Activated T-cell treated with anti-CD3 and anti-CD28 coated beads for 4 hours (primary cell): ENCODE measurements around the gene SH3GLB1.
"Not testable (repeated sequence)": the region's sequence is repeated elsewhere in the genome, so short reads cannot be mapped to it uniquely, and the experiment has no call there.

Experiments used
- DNase-seq: peaks from one replicate; pipeline ENCODE4 v3.0.0-alpha.2; 2020

Gene SH3GLB1

DNA sequence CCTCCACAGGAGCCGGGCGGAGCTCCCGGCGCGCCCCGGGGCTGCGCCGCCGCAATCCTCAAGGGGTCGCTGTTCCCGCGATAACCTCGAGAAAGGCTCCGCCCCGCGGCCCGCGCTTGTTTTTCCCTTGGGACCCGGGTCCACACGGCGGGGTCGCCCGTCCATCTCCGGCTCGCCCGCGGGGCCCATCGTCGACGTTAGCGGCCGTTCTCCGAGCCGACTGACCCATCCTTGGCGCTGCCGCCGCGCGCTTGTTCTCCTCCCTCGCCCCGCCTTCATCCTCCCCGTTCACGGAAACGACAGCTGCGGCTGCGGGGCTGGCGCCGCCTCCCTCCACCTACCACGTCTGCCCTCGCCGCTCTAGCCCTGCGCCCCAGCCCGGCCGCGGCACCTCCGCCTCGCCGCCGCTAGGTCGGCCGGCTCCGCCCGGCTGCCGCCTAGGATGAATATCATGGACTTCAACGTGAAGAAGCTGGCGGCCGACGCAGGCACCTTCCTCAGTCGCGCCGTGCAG, at the start of gene SH3GLB1:
Gene SH3GLB1, plus strand, starts transcription at position 119 of the 514 bp plus-strand sequence. Its CDS starts 324 bp downstream, at position 443.
- peak; percentile 85 for DNase-seq

- not testable (repeated sequence) for DNase-seq
Measured at GRCh38 chr1:86658381-86658780, 46.0 kb upstream of the SH3GLB1 start.

GRCh38 chr1:86666368-86666767, 38.0 kb upstream of the SH3GLB1 start:
- no peak for DNase-seq

DNA sequence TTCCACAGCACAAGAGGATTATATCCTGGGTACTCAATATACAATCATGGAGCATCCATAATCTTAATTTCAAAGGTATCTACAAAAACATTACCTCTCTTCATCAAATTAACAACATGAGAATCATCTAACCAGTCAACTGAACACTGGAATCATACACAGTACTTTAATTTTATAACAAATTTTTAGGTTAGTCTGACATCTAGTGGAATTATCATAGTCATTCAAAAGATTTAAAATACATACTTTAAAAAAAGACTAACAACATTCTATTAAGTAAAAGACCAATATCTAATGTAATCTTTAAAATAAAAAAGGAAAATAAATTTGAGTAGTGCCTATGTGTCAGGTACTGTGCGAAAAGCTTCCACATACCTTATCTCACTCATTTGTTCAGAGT, 16.8 kb upstream of the SH3GLB1 start:
- no peak for DNase-seq

DNA sequence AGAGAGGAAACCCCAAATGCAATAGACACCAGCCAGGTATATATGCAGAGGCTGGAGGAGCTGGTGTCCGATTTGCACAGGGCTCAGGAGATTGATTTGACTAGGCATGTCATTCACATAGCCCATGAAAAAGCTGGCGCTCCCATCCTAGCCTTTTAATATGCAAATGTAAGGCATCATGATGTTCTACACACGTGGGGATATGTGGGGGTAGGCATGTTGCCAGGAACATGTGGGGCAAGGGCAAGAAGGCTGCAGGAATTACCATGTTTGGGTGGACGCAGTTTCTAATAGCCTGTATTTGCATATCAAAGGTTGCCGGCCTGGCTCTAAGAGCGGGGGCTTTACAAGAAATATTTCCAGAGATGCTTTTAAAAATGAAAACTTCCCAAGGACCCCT, 11.7 kb upstream of the SH3GLB1 start:
- no peak for DNase-seq

DNA sequence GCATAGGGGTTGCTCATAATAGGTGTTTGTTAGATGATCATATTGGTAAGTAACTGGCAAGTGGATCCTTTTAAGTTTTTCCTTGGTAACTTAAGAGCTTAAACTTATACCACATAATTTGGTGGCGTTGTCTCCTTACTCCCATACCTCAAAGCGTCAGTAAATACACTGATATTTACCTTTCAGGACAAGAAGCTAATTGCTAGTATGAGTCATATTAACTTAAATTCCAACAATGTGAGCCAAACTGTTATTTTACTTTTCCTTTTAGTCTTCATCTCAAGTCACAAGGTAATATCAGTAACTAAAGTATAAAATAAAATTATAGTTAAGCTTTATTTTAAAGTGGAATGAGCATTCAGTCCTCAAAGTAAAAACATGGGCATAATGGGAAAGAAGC, 9.0 kb upstream of the SH3GLB1 start:
- DNase-seq, result no peak

DNA sequence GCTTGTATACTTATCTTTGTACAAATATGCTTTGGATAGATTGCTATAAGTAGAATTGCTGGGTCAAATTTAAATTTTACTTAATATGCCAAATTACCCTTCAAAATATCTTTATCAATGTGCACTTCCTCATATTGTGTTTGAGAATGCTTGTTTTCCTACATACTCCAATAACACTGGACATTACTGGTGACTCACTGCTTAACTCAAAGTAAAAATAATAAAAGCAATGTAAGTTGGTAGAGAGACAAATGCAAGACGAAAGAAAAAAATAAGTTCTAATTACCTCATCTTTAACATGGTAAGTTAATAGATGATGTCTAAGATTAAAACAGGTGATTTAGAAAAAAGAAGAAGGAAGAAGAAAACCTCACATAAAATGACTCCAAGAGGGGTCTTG, 7.9 kb upstream of the SH3GLB1 start:
- no peak for DNase-seq

GRCh38 chr1:86699186-86699585, 5.2 kb upstream of the SH3GLB1 start:
- DNase-seq, result no peak

DNA sequence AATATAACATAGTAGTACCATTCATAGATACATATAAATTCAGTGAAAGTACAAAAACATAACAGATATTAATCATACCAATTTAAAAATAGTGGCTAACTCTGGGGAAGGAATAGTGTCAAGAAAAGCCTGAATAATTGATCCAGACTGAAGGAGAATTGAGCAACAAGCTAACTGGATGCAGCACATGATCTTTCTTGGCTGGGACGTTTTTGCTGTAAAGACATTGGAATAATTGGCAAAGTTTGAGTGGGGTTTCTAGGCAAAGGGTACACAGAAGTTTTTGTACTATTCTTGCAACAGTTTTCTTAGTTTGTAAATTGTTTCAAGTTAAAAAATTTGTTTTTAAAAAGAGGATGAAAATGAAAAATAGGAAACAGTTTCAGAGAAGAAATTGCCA, 2.6 kb upstream of the SH3GLB1 start:
- DNase-seq, result no peak

GRCh38 chr1:86702954-86703494, 1.4 kb upstream of the SH3GLB1 start:
- not testable (repeated sequence) for DNase-seq

DNA sequence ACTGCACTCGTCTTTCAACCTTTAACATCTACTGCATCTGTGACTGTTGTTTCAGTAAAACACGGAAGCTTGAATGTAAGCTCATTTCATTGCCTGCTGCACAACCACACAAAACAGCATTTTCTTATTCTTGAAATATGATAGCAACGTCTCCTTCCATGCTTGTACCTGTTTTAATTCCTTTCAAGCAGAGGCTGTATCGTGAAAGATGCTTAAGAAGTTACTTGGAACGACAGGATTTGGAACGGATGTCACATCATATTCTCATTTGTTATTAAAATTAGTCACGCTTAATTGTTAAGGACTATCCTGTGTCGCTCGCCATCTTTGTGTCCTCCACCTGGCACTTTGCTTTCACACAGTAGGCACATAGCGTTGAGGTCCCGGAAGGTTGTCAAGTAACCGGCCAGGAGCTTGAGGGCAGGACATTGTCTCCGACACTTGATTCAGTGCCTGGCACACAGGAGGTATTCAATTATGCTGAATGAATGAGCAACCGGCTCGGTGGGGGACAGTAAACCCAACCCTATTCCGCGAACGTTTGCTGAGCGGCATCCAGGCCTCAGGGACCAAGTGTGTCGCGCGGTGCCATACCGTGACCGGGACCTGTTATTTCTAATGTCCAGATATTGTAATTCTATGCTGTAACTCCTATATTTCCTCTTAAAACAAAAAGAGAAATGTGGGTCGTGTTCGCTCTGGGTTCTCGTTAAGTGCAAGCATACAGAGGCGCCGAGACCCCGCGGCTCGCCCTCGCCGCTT, 499 bp upstream of the SH3GLB1 start:
- no peak for DNase-seq

- DNase-seq, result peak; percentile 21
Measured at GRCh38 chr1:86704972-86705664, 742 bp downstream of the SH3GLB1 start.

DNA sequence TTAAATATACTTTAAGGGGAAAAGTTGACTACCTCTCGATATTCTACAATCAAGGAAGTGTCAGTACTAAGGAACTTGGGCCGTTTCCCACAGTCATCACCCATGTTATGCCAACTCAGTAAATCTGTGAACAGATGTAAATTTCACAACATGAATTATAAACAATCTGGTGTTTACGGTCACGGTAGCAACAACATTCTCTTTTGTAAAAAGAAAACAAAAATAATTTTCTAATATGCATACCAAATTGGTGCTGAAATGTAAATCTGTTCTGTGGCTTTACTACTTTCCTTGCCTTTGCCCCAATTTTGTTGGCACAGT, 1.2 kb downstream of the SH3GLB1 start:
- no peak for DNase-seq

DNA sequence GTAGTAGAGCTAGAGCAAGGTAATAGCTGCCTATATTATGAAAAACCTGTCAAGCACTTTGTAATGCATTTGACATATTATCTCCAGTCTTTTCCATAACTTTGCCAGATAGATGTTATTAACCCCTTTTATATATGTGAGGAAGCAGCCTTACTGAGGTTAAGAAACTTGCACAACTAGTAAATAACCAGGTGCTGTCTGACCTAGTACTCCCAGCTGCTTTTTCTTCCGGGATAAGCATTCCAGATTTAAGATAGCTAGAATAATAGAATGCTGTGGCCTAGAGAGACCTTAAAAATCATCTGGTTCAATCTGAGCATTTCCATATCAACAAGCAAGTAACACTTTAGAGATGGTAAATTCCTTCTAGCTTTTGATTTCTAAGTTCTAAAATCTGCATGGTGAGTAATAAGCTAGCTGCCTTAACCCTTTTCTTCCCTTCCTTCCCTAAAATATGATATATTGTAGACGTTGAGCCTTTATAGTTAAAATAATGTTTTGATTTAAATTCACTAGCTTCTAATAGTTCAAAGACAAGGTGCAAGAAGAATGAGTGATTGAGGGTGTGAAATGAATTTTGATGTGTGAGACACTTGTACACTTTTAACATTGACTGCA, 1.8 kb downstream of the SH3GLB1 start:
- no peak for DNase-seq

DNA sequence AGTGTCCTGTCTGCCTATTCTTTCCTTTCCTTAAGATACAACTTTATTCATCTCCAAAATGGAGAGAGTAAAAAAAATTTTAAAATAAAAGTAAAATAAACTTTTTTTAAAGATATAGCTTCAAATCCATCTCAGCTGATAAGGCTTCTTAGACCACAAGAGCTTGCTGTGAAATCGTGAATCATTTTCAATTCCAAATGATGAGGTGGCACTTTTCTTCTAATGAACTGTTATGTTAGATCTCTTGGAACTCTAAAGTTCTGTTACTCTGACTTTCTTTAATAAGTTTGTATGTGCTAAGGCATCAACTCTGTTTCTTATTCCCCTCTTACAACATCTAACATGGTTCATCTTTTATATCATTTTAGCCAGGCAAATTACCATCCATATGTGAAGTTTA, 4.5 kb downstream of the SH3GLB1 start:
- DNase-seq, result no peak

- DNase-seq, result no peak
Measured at GRCh38 chr1:86712088-86712860, 7.9 kb downstream of the SH3GLB1 start.

DNA sequence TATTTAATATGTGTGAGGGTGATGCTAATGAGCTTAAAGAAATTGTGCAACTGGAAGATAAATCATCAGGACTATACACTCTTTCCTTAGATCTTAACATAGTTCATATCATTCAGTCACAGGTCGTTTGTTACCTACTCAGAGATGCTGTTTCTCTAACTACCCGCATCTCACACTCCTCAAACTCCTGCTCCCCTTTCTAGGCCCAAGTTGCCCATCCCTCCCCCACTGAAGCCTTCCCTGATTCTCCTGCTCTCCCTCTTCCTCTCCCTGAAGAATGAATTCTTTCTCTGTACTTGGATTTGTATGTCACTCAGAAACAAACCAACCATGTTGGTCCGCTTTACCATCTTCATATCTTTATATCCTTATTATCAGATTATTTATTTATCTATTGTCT, 9.1 kb downstream of the SH3GLB1 start:
- no peak for DNase-seq

GRCh38 chr1:86714159-86714558, 9.8 kb downstream of the SH3GLB1 start:
- no peak for DNase-seq

GRCh38 chr1:86714561-86715244, 10.3 kb downstream of the SH3GLB1 start:
- no peak for DNase-seq

DNA sequence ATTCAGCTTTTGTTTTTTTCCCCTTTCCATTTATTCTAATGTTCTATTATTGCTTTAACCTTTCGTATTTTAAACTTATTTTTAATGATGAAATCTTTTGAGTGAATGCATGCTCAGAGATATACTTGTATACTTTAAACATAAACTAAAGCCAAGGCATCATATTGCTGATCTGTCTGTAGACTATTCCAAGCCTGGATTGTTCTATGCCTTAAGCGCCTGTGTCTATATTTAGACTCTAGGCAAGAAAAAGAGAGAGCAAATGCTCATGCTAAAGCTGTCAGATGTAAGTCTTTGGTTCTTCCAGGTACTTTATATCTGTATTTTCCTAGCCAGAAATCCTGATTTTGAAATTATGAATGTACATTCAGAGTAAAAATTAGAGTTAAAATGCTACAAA, 14.4 kb downstream of the SH3GLB1 start:
- DNase-seq, result no peak

DNA sequence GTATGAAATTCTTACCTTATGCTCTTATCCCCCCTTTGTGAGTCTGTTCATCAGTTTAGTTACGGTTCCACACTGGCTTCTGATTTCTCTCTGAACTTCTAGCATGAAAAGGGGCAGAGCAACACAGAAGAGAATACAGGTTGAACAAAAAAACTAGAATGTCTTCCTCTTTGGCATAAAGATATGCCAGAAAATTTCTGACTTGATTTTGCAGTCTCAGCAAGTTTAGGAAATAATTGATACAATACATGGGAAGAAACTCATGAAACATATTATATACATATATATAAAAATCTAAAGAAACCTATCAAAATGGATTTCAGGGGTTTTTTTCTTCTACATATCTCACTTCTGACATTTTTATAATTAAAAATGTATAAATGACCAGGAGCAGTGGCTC, 27.0 kb downstream of the SH3GLB1 start:
- DNase-seq, result no peak

GRCh38 chr1:86733340-86733739, 29.0 kb downstream of the SH3GLB1 start:
- DNase-seq, result no peak
